ENCODE data around the gene KIT. TPM values are rescaled to one million over a fixed set of nuclear protein-coding genes. Genes with fewer than 3 reads are reported as not detected.
A peak's percentile ranks its signal among the peaks of the same experiment; 100 is the strongest.

KIT gene
- total and polyA plus RNA-seq, 8 donors: 9.6 to 88.2 (median 72.2) TPM

- ATAC-seq: no peak
- intact Hi-C loops (cut with DNase I): no loop called here
These were observed 43.2 kb downstream of the KIT start for GRCh38 chr4:54700986-54701385.

GRCh38 chr4:54703182-54703581 is 45.4 kb downstream of the KIT start:
- Histone ChIP-seq H3K9me3 (no peaks in the 10 kb centered on the region), H3K27ac (no peak overlapping the region), H3K36me3 (no peaks in the 10 kb centered on the region), H3K27me3 (no peaks in the 10 kb centered on the region), H3K4me1 (no peaks in the 10 kb centered on the region), H3K4me3 (no peak overlapping the region)
- no peak for DNase-seq
- intact Hi-C loops (cut with DNase I): no loop called here
- no peak for ATAC-seq
- TF ChIP-seq, protein P1, sequence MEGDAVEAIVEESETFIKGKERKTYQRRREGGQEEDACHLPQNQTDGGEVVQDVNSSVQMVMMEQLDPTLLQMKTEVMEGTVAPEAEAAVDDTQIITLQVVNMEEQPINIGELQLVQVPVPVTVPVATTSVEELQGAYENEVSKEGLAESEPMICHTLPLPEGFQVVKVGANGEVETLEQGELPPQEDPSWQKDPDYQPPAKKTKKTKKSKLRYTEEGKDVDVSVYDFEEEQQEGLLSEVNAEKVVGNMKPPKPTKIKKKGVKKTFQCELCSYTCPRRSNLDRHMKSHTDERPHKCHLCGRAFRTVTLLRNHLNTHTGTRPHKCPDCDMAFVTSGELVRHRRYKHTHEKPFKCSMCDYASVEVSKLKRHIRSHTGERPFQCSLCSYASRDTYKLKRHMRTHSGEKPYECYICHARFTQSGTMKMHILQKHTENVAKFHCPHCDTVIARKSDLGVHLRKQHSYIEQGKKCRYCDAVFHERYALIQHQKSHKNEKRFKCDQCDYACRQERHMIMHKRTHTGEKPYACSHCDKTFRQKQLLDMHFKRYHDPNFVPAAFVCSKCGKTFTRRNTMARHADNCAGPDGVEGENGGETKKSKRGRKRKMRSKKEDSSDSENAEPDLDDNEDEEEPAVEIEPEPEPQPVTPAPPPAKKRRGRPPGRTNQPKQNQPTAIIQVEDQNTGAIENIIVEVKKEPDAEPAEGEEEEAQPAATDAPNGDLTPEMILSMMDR (IDR thresholded peaks at IDR 0.05): no peak

More at GRCh38 chr4:54700986-54701385, 43.2 kb downstream of the KIT start:
- H3K27ac ChIP-seq: no peak overlapping the region
- TF ChIP-seq, protein P1 (IDR thresholded peaks at IDR 0.05): no peak
- H3K4me1 ChIP-seq: no peaks in the 10 kb centered on the region
- no peak overlapping the region for H3K4me3 ChIP-seq
- H3K36me3 ChIP-seq: no peaks in the 10 kb centered on the region
- DNase-seq: no peak
- H3K27me3 ChIP-seq: no peaks in the 10 kb centered on the region
- H3K9me3 ChIP-seq: no peaks in the 10 kb centered on the region

DNA sequence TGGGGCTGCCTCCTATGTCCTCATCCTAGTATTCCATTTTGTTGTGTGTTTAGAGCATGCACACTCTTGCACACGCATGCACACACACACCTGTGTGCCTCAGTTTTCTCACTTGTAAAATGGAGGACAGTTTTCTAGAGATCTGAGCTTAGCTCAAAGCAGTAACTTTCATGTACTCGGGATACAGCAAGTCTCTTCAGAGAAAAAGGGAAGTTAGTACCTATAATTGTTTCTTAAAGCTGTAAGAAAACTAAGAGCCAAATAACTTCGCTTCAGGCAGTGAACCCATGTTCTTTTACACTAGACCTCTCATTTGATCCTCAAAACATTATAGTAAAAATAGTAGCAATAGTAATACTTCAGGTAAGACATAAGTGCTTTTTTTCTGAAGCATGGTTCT is 49.6 kb downstream of the KIT start:
- intact Hi-C loops (cut with DNase I): no loop called here
- no peak for DNase-seq
- ATAC-seq: peak; percentile 39
- H3K4me1 ChIP-seq: peaks cover 11% of the 10 kb centered on the region in 2 donors
- H3K9me3 ChIP-seq: no peaks in the 10 kb centered on the region
- H3K4me3 ChIP-seq: no peak overlapping the region
- no peaks in the 10 kb centered on the region for H3K27me3 ChIP-seq
- H3K36me3 ChIP-seq: no peaks in the 10 kb centered on the region
- TF ChIP-seq, protein P1 (IDR thresholded peaks at IDR 0.05): no peak
- no peak overlapping the region for H3K27ac ChIP-seq

DNA sequence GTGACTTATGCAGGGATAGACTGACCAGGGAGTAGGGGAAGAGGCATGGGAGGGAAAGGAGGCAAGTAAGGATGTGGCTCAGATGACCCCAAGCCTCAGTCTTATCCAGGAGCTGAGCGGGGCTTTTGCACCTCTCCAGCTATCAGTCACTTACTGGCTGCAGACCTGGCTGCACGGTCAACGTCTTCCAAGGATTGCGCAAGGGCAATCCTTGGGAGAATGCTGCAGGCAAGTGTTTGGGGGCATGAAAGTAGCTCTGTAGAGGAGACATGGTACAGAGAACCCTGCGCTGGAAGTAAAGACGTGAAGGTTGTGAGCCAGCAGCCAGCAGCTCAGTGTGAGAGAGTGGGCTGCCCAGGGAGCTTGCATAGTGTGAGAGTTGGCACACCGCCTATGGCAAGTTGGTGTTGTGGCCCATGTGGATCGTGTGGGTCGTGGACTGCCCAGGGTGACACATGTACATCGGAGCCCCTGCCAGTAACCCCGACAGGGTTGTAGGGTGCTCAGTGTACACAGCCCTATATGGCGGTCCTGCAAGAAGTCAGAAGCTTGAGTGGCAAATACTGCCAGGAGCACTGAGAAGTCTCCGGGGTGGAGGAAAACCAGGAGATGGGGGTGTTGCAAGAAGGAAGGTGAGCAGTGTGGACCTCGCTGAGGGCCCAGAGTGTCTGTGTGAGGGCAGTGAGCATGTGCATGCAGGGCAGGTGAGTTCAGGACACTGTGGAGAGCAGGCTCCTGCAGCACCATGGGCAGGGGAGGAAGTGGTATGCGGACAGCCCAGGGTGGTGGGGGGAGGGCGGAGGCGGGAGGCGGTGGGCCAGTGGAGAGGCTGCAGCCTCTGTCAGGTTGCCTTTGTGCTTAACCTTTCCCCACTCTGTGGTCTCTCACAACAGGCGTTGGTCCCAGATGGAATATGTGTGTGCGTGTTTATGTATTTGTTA is 50.9 kb downstream of the KIT start:
- H3K27ac ChIP-seq: peak overlapping the region in 1 of 2 donors; percentile 51
- DNase-seq (peak in 1 of 4 donors; percentile 65), ATAC-seq (peak; percentile 50)
- H3K9me3 ChIP-seq: no peaks in the 10 kb centered on the region
- peaks cover 11% of the 10 kb centered on the region in 2 donors for H3K4me1 ChIP-seq
- TF ChIP-seq, protein P1 (IDR thresholded peaks at IDR 0.05): no peak
- no peak overlapping the region for H3K4me3 ChIP-seq
- H3K27me3 ChIP-seq: no peaks in the 10 kb centered on the region
- intact Hi-C loops (cut with DNase I): no loop called here
- no peaks in the 10 kb centered on the region for H3K36me3 ChIP-seq

- H3K4me3 ChIP-seq: no peak overlapping the region
- H3K9me3 ChIP-seq: no peaks in the 10 kb centered on the region
- H3K27me3 ChIP-seq: no peaks in the 10 kb centered on the region
- H3K27ac ChIP-seq: peak overlapping the region in 1 of 2 donors; percentile 51
- peak in 1 of 4 donors; percentile 51 for DNase-seq
- peaks cover 11% of the 10 kb centered on the region in 2 donors for H3K4me1 ChIP-seq
- intact Hi-C loops (cut with DNase I): no loop called here
- TF ChIP-seq, protein P1 (IDR thresholded peaks at IDR 0.05): no peak
- peak; percentile 79 for ATAC-seq
- H3K36me3 ChIP-seq: no peaks in the 10 kb centered on the region
These were observed 51.6 kb downstream of the KIT start for GRCh38 chr4:54709400-54709799.
